Muscle of back (tissue), 11 donors: Measurements from ENCODE around the gene ALKBH5. TPM values are rescaled to one million over a fixed set of nuclear protein-coding genes. Genes with fewer than 3 reads are reported as not detected.

ENCODE experiments used
- DNase-seq, 3 donors: peaks; one replicate each; pipeline versions ENCODE4 v3.0.0 to v3.0.0-alpha.2; 2013
- polyA plus RNA-seq, 10 donors: library from polyadenylated mRNA; unstranded; fragments of 120-200 nt; gene quantifications; one replicate each; pipeline ENCODE4 v1.2.1, GENCODE V29; 2013; ENCODE audit not compliant: insufficient read length in 10 of 10

Gene ALKBH5
- polyA plus RNA-seq, 10 donors = 59.0 to 76.1 (median 67.5) TPM

GRCh38 chr17:18258356-18259038, 74.9 kb downstream of the ALKBH5 start, which contains the start of gene FLII:
FLII (minus strand) TSS chr17:18258738; CDS start chr17:18258690, 48 bp downstream.
- DNase-seq = peak; percentile 31 to 87 (median 63)

Other genes with a start within 250 kb of the ALKBH5 start
- 10 to 100 TPM; 25.2 to 43.2 (median 32.3) TPM for gene TOM1L2, start 211.4 kb upstream of the ALKBH5 start, polyA plus RNA-seq
- 1 to 10 TPM; 3.0 to 7.4 (median 4.6) TPM for gene DRC3, start 211.0 kb upstream of the ALKBH5 start, polyA plus RNA-seq
- 10 to 100 TPM; 13.5 to 19.9 (median 14.5) TPM for gene ATPAF2, start 144.7 kb upstream of the ALKBH5 start, polyA plus RNA-seq
- 10 to 100 TPM in 9 of 10 donors, 1 to 10 TPM in 1; 9.9 to 13.9 (median 11.5) TPM for gene GID4, start 144.4 kb upstream of the ALKBH5 start, polyA plus RNA-seq
- gene DRG2, start 95.9 kb upstream of the ALKBH5 start, polyA plus RNA-seq = 10 to 100 TPM; 22.4 to 27.3 (median 23.9) TPM
- gene MYO15A, start 75.1 kb upstream of the ALKBH5 start, polyA plus RNA-seq = 1 to 10 TPM in 5 of 10 donors, under 1 TPM in 5; 0.72 to 2.0 (median 1.1) TPM
- gene LLGL1, start 41.8 kb downstream of the ALKBH5 start, polyA plus RNA-seq = 10 to 100 TPM; 17.0 to 32.1 (median 23.0) TPM
- gene FLII, start 74.9 kb downstream of the ALKBH5 start, polyA plus RNA-seq = 100 to 1,000 TPM; 139 to 177 (median 156) TPM
- gene MIEF2, start 76.8 kb downstream of the ALKBH5 start, polyA plus RNA-seq = 10 to 100 TPM in 6 of 10 donors, 1 to 10 TPM in 4; 8.7 to 13.8 (median 10.3) TPM
- 10 to 100 TPM; 20.5 to 37.2 (median 28.5) TPM for gene TOP3A, start 131.2 kb downstream of the ALKBH5 start, polyA plus RNA-seq
- gene SMCR8, start 131.5 kb downstream of the ALKBH5 start, polyA plus RNA-seq = 1 to 10 TPM; 7.3 to 9.6 (median 8.5) TPM
- 10 to 100 TPM in 6 of 10 donors, 1 to 10 TPM in 4; 6.6 to 14.2 (median 10.3) TPM for gene SHMT1, start 179.7 kb downstream of the ALKBH5 start, polyA plus RNA-seq
- under 1 TPM in 1 of 10 donors, not detected in 9; 0.24 TPM for gene EVPLL, start 193.9 kb downstream of the ALKBH5 start, polyA plus RNA-seq